ENCODE results near the gene SS18.

SS18 gene

DNA sequence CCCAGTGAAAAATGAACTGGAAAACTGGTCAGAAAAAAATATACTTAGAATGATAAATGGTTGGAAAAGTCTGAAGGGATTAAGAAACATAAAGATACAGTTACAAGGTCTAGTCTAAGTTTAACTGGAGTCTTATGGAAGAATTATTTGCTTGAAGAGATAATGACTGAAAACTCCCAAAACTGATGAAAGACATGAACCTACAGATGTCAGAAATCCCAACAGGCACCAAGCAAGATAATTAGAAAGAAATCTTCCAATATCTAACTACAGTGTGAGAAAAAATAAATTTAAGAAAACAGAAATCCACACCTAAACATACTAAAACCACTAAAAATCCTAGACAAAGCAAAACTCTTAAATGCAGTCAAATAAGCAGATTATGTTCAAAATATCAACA is 19.4 kb downstream of the SS18 start:
- no peak for DNase-seq

- no peak for DNase-seq
Measured at GRCh38 chr18:26059357-26059756, 31.1 kb downstream of the SS18 start.

GRCh38 chr18:26057344-26057773 is 33.1 kb downstream of the SS18 start:
- no peak for DNase-seq

- no peak for DNase-seq
Measured at GRCh38 chr18:26056291-26056690, 34.1 kb downstream of the SS18 start.

DNA sequence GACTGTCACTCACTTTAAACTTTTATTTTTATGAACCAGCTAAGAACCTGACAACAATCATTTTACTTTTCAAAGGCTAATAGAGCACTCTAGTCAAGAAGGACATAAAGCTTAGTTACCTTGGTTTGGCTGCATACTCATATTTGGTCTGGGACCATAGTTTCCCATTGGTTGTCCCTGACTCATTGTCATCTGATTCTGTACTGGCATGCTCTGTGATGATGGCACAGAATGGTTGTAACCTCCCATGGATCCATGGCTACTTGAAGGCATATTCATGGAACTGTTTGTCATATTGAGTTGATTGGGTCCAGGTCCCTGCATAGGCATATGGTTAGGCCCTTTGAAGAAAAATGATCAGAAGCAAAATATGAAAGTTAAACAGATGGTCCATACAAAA is 37.9 kb downstream of the SS18 start:
- no peak for DNase-seq

DNA sequence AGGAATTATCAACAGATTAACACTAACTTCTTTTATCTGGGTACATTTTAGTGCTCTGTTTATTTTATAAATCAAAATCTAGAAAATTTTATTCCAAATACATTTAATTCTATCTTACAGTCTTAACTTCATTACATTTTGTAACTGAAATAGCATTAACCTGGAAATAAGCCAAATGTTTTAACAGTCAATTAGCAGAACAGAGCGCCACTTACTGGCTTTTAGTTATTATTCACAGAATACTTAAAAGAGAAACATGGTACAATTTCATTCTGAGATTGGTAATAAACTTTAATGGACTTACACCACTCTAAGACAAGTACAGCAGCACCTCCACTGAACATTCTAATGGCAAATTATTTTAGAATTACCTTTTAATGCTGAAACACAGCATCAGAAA is 38.6 kb downstream of the SS18 start:
- DNase-seq: no peak

DNA sequence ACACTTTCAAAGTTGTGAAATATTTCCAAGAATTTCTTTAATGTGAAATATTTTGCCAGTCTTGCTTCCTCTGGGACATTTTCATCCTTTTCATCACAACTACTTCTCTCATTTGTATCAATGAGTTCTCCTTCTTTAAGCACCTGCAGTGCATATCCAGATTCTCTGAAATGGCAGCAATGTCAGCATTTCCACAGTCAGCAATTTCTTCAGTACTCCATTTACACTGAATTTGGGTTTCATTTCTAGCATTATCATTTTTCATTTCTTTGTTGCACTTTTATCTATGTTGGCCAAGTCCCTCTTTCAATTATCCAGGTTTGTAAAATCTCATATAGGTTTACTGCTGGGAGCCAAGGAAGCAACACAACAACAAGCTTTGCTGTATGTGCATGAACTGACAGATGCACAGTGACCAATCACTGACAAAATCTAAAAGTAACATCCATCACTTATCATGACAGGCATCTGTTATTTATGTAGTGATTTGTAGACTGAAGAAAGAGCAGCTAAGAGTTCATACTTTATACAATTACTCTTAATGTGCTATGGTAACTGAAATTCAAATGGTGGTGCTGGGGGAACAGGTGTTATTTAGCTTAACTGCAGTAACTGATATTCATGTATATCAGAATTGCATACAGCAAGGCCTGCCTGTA is 43.9 kb downstream of the SS18 start:
- no peak for DNase-seq

DNA sequence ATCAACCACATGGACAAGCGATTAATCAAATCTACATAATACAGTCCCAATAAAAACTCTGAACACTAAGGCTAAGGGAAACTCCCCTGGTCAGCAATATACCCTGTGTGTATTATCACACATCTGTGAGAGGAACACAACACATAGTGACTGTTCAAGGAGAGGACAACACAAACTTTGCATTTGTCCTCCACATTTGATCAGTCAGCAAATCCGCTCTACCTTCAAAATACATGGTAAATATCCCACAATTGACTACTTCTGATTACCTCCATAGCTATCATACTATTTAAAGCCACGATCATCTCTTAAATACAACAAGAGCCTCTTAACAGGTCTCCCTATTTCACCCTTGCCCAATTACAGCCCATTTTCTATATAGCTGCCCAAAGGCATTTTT is 45.6 kb downstream of the SS18 start:
- no peak for DNase-seq

GRCh38 chr18:26040051-26040656 is 50.3 kb downstream of the SS18 start:
- DNase-seq: no peak

DNA sequence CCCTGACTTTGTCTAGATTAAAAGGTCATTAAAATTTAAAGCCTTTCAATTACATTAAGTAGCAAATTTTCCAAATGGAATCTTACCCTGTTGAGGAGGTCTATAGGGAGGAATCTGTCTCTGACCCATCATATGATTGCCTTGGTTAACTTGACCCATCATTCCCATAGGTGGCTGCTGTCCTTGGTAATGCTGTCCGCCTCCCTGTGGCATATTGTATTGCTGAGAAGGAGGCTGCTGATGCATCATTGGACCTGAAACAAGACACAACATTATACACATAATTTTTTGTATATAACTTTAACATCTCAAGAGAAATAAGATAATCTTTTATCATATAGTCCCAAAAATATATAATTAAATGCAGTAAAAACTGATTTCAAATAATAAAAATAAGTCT is 51.2 kb downstream of the SS18 start:
- DNase-seq: no peak

DNA sequence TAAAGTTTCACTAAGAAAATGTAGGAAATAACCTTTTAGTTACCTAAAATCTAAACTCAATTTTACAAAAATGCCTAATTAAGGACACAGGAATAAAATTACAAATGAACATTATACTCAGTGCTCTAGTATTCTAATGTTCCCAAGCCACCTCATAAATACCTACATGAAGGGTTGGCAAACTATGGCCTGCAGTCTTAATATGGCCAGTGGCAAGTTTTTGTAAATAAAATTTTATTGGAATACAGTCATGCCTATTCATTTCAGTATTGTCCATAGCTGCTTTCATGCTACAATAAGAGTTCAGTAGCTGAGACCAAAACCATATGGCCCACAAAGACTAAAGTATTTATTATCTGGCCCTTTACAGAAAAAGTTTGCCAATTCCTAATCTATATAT is 53.8 kb downstream of the SS18 start:
- no peak for DNase-seq

DNA sequence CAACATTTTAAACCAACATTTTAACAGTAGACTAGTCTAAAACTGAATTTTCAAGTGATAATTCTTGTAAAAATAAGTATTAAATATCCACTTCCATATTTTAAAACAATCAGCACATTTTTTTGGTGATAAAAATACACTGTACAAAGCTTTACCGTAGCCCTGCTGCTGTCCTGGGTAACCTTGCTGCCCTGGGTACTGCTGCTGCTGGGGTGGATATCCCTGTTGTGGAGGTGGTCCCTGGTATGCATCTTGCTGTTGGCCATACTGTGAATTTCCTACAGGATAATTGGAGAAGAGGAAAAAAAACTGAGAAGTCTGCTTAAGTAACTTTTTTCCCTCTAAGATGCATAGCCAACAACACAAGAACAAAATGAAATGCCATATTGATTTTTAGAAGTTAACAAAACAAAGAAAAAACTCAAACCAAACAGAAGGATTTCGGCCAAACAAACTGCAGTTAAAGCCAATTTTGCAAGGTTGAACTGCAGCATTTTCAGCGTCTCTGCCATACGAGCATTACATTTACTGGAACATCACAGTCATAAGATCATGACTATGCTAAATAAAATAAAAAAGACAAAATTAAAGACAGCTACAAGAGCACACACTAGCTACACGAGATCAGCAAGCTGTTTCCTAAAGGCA is 55.4 kb downstream of the SS18 start:
- DNase-seq: no peak

GRCh38 chr18:26022585-26022984 is 67.8 kb downstream of the SS18 start:
- no peak for DNase-seq

- DNase-seq: no peak
Measured at GRCh38 chr18:26021061-26021754, 69.2 kb downstream of the SS18 start.

DNA sequence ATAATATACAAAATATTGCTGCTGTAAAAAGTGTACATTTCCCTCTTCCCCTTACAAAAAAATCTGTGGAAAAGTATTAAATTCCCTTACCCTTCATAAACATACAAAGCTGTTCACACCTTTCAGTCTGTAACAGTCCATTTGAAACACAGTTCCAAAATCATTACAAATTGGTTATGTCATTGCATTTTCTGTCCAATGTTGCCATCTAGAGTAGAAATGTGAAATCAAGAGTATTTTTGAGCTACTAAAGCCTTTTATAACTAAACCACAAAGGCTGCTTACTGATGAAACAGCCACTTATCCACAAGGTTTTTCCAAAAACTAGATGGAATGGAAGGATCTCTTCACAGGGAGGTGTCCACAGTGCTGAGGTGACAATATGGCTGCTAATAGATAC is 72.5 kb downstream of the SS18 start:
- no peak for DNase-seq

GRCh38 chr18:26014462-26014861 is 76.0 kb downstream of the SS18 start:
- DNase-seq: no peak

DNA sequence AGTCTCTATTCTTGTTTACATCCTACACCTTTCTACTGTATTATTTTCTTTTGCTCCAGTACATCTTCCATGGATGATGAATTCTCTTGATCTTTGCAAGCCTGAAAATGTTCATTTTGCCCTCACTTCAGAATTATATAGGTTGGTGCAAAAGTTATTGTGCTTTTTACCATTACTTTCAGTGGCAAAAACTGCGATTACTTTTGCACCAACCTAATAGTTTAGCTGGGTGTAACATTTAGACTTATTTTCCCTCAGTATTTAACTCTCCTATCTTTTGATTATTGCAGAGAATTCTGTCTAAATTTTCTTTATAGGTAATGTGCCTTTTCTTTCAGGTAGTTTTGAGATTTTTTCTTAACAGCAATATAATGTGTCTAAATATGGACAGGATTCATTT is 81.8 kb downstream of the SS18 start:
- DNase-seq: no peak

- DNase-seq: no peak
Measured at GRCh38 chr18:26008096-26008495, 82.3 kb downstream of the SS18 start.

GRCh38 chr18:26005950-26006349 is 84.5 kb downstream of the SS18 start:
- no peak for DNase-seq

DNA sequence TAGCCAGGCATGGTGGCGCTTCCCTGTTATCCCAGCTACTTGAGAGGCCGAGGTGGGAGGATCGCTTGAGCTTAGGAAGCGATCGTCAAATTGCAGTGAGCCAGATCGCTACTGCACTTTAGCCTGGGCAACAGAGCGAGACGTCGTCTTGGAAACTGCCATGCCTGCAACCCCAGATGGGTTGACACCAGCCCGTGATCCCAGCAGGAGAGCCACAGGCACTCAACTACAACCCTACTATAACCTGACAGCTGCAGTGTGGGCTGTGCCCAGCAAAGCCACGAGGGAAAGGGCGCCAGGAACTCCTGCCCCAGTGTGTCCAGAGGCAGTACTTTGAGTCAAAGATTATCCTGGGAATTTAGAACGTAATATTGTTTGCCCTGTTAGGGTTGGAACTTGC is 85.6 kb downstream of the SS18 start:
- no peak for DNase-seq

- no peak for DNase-seq
Measured at GRCh38 chr18:26003817-26004216, 86.6 kb downstream of the SS18 start.

GRCh38 chr18:26003356-26003755 is 87.1 kb downstream of the SS18 start:
- DNase-seq: peak; percentile 84

DNA sequence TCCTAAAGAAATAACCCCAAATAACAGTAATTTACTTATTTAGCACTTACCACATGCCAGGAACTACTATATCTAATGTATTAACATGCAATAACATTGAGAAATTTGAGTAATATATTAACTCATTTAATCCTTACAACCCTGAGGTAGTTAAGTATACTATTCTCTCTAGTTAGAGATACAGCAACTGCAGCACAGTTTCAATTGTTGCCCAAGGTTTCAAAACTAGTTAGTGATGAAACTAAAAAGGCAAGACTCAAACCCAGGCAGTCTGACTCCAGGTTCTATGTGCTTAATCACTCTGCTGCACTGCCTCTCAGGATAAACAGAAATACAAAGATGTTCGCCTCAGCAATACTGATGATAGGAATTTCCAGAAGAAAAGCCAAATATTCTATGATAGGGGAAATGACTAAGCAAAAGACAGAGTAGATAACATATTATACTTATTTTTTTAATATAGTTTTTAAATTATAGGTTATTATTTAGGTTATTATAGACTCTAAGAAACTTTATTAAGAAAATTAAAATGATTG is 88.0 kb downstream of the SS18 start:
- no peak for DNase-seq

DNA sequence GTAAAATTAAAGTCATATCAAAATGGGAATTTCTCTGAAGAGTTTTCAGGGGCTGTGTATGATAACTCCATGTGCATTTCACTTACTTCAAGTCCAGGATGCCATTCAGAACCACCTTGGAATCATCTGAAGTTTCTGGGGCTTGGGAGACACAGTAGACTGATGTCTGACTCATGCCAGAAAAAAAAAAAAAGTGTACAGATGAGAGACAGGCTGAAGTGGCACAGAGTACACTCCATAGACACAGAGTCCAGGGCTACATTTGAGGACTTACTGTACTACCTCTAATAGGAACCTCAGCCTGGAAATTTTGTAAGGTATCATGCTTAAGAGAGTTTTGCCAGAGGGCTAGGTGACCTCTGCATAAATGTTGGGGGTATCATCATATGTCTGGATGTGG is 92.0 kb downstream of the SS18 start:
- no peak for DNase-seq
